Keratinocyte (primary cell): ENCODE measurements around the gene RAB6A. TPM values are rescaled to one million over a fixed set of nuclear protein-coding genes. Genes with fewer than 3 reads are reported as not detected.

Experiments used
- DNase-seq: peaks from one replicate; pipeline ENCODE4 v3.0.0-alpha.2; 2011; ENCODE audit warnings: low read depth, missing footprints, low spot score
- FAIRE-seq: peaks from 2 replicates; lab custom pipeline; 2011; peaks lifted over from hg19 to GRCh38; lab: Jason Lieb, UNC
- H2AFZ ChIP-seq: 2 replicates; pipeline ENCODE4 v1.6.0; 2012; ENCODE audit warnings: low read length, control low read depth, inconsistent platforms; ENCODE audit not compliant: control insufficient read depth
- H3K27ac ChIP-seq: 2 replicates; pipeline ENCODE4 v1.5.1; 2011; ENCODE audit warnings: low read length; ENCODE audit not compliant: control insufficient read depth, insufficient read depth
- H3K27me3 ChIP-seq: 3 replicates; pipeline ENCODE4 v1.6.0; 2011; ENCODE audit warnings: low read length; ENCODE audit not compliant: control insufficient read depth, insufficient read depth; ENCODE audit errors: extremely low read depth
- H3K36me3 ChIP-seq, 2 experiments: 2 replicates in 1 of 2; 3 replicates in 1 of 2; pipeline ENCODE4 v1.5.1; 2011; ENCODE audit warnings: low read length in 2 of 2, mild to moderate bottlenecking in 1 of 2; ENCODE audit not compliant: control insufficient read depth in 2 of 2, insufficient read depth in 2 of 2; ENCODE audit errors: extremely low read depth in 1 of 2
- H3K4me1 ChIP-seq: 3 replicates; pipeline ENCODE4 v1.5.1; 2011; ENCODE audit warnings: low read length; ENCODE audit not compliant: control insufficient read depth, insufficient read depth; ENCODE audit errors: extremely low read depth
- H3K4me2 ChIP-seq: 3 replicates; pipeline ENCODE4 v1.6.0; 2011; ENCODE audit warnings: low read depth, low read length; ENCODE audit not compliant: control insufficient read depth, insufficient read depth; ENCODE audit errors: extremely low read depth
- H3K4me3 ChIP-seq, 3 experiments: fragments of 200-600 bp in 1 of 3; sonication (generic) in 1 of 3; 2 replicates in 2 of 3; 3 replicates in 1 of 3; pipeline ENCODE4 v1.5.1; 2011 to 2016; ENCODE audit warnings: low read length in 3 of 3, mild to moderate bottlenecking in 3 of 3, control low read depth in 2 of 3, inconsistent platforms in 1 of 3, low read depth in 1 of 3, mixed read lengths in 1 of 3, mixed run types in 1 of 3, moderate library complexity in 1 of 3; ENCODE audit not compliant: control insufficient read depth in 2 of 3, insufficient read depth in 2 of 3; ENCODE audit errors: extremely low read depth in 1 of 3
- H3K79me2 ChIP-seq: 2 replicates; pipeline ENCODE4 v1.6.0; 2012; ENCODE audit warnings: low read length; ENCODE audit not compliant: control insufficient read depth, insufficient read depth
- H3K9ac ChIP-seq: 3 replicates; pipeline ENCODE4 v1.6.0; 2011; ENCODE audit warnings: low read length; ENCODE audit not compliant: control insufficient read depth, insufficient read depth; ENCODE audit errors: extremely low read depth
- H3K9me1 ChIP-seq: 3 replicates; pipeline ENCODE4 v1.6.0; 2011; ENCODE audit warnings: low read length; ENCODE audit not compliant: control insufficient read depth, insufficient read depth; ENCODE audit errors: extremely low read depth
- H3K9me3 ChIP-seq: 2 replicates; pipeline ENCODE4 v1.5.1; 2012; ENCODE audit warnings: low read depth, low read length; ENCODE audit not compliant: control insufficient read depth
- H4K20me1 ChIP-seq: 3 replicates; pipeline ENCODE4 v1.6.0; 2011; ENCODE audit warnings: low read length; ENCODE audit not compliant: control insufficient read depth, insufficient read depth; ENCODE audit errors: extremely low read depth
- EZH2 ChIP-seq: IDR thresholded peaks from one replicate; pipeline ENCODE4 v1.6.1; 2012; ENCODE audit warnings: inconsistent platforms, mild to moderate bottlenecking, low read length, moderate library complexity
- dilution Hi-C: fragments of 300-500 bp; cut with MboI; formaldehyde crosslinking; loops from one replicate; pipeline ENCODE4 v1.7.0; 2020; ENCODE audit warnings: low sequenced_read_pairs; ENCODE audit not compliant: extremely low pct_ligation_motif_present
- polyA plus RNA-seq, 5 experiments: library from polyadenylated mRNA; depleted of rRNA in 3 of 5; stranded (reverse) in 3 of 5; stranded (forward) in 1 of 5; unstranded in 1 of 5; fragments of >200 nt; gene quantifications; 1 replicate in 1 of 5; 2 replicates in 3 of 5; 3 replicates in 1 of 5; pipeline versions ENCODE4 v1.2.1 to v1.2.3, GENCODE V29; 2011 to 2012; ENCODE audit warnings: missing spikeins in 2 of 5, low read depth in 1 of 5, low replicate concordance in 1 of 5
- TF ChIP-seq, protein P1 (sequence below), 3 experiments: IDR thresholded peaks in 1 of 3; conservative IDR thresholded peaks in 1 of 3; optimal IDR thresholded peaks in 1 of 3; 2 replicates in 2 of 3; 3 replicates in 1 of 3; pipeline versions ENCODE3 to v1.5.1; 2011; ENCODE audit warnings: low read length in 3 of 3, mild to moderate bottlenecking in 3 of 3, moderate library complexity in 2 of 3, control low read depth in 1 of 3, inconsistent platforms in 1 of 3; ENCODE audit not compliant: insufficient read depth in 2 of 3; ENCODE audit errors: extremely low read depth in 1 of 3

RAB6A gene
- polyA plus RNA-seq, 1 donor (not counting 4 experiments of a cell fraction or from before 2014, with no cell fraction given) = 142 TPM

- Histone ChIP-seq H3K4me2 (no peak overlapping the region), H3K4me1 (no peaks in the 10 kb centered on the region), H3K4me3 (no peak overlapping the region), H3K27me3 (no peaks in the 10 kb centered on the region), H4K20me1 (no peaks in the 10 kb centered on the region), H3K36me3 (peaks cover 5 to 10% of the 10 kb centered on the region in 2 experiments), H3K27ac (no peak overlapping the region), H3K9me3 (no peaks in the 10 kb centered on the region), H2AFZ (no peak overlapping the region), H3K9ac (no peak overlapping the region), H3K9me1 (no peaks in the 10 kb centered on the region), H3K79me2 (peaks cover 4% of the 10 kb centered on the region)
- dilution Hi-C loops = no loop called here
- DNase-seq (no peak), FAIRE-seq (peak; percentile 26)
- TF ChIP-seq, protein P1, sequence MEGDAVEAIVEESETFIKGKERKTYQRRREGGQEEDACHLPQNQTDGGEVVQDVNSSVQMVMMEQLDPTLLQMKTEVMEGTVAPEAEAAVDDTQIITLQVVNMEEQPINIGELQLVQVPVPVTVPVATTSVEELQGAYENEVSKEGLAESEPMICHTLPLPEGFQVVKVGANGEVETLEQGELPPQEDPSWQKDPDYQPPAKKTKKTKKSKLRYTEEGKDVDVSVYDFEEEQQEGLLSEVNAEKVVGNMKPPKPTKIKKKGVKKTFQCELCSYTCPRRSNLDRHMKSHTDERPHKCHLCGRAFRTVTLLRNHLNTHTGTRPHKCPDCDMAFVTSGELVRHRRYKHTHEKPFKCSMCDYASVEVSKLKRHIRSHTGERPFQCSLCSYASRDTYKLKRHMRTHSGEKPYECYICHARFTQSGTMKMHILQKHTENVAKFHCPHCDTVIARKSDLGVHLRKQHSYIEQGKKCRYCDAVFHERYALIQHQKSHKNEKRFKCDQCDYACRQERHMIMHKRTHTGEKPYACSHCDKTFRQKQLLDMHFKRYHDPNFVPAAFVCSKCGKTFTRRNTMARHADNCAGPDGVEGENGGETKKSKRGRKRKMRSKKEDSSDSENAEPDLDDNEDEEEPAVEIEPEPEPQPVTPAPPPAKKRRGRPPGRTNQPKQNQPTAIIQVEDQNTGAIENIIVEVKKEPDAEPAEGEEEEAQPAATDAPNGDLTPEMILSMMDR (optimal IDR thresholded peaks at IDR 0.05 in 1 of 3, IDR thresholded peaks at IDR 0.05 in 1 of 3, conservative IDR thresholded peaks at IDR 0.05 in 1 of 3; ENCODE audit: extremely low read depth in 1 of 3, insufficient read depth in 2 of 3, low read length in 3 of 3) = no peak
Measured at GRCh38 chr11:73716153-73717056, 44.5 kb downstream of the RAB6A start.

DNA sequence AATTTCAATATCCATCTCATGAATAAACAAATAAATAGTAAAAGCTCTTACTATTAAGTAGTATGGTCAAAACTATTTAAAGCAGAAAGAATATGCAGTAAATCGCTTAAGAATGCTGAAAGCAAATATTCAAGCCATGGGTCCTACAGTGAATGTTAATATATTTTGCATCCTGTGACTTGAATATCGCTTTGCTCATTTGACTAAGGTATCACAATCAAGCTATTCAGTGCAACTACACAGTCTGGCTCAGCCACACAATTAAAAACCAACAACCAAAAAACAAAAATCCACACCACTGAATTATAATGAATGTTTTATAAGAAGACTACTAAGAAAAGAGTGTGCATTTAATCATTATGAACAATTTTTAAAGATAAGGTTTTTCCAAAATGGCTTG is 45.3 kb downstream of the RAB6A start:
- no peak overlapping the region for H3K4me2 ChIP-seq
- TF ChIP-seq EZH2 = no peak
- TF ChIP-seq, protein P1 (optimal IDR thresholded peaks at IDR 0.05 in 1 of 3, IDR thresholded peaks at IDR 0.05 in 1 of 3, conservative IDR thresholded peaks at IDR 0.05 in 1 of 3; ENCODE audit: extremely low read depth in 1 of 3, insufficient read depth in 2 of 3, low read length in 3 of 3) = no peak
- DNase-seq (no peak), FAIRE-seq (no peak)
- no peak overlapping the region for H3K9ac ChIP-seq
- no peaks in the 10 kb centered on the region for H3K9me1 ChIP-seq
- peaks cover 9 to 16% of the 10 kb centered on the region in 2 experiments for H3K36me3 ChIP-seq
- dilution Hi-C loops = no loop called here
- H2AFZ ChIP-seq = no peak overlapping the region
- H3K9me3 ChIP-seq = no peaks in the 10 kb centered on the region
- H3K27me3 ChIP-seq = no peaks in the 10 kb centered on the region
- peaks cover 7% of the 10 kb centered on the region for H3K79me2 ChIP-seq
- H3K27ac ChIP-seq = no peak overlapping the region
- no peak overlapping the region for H3K4me3 ChIP-seq
- no peaks in the 10 kb centered on the region for H4K20me1 ChIP-seq
- no peaks in the 10 kb centered on the region for H3K4me1 ChIP-seq
